RWPE1 (cell line): ENCODE results near the gene USP2.

ENCODE experiments used
- CTCF ChIA-PET: fragments of 350-600 bp; sonication (Branson Sonifier 250); formaldehyde crosslinking; extraction: SDS; loops from one replicate; lab custom pipeline; 2021; lab: Yijun Ruan, JAX
- POLR2A ChIA-PET: fragments of 400-600 bp; formaldehyde crosslinking; extraction: SDS; loops from one replicate; lab custom pipeline; 2020; ENCODE audit warnings: antibody characterized with exemption; ENCODE audit not compliant: low non-redundant PET; lab: Yijun Ruan, JAX
- DNase-seq: peaks from one replicate; pipeline ENCODE4 v3.0.0; 2012; ENCODE audit warnings: low spot score
- H3K27ac ChIP-seq: fragments of 450-650 bp; 2 replicates; pipeline ENCODE4 v1.5.1; 2017
- TF ChIP-seq, protein P1 (sequence below): fragments of 450-650 bp; conservative IDR thresholded peaks from 2 replicates; pipeline ENCODE4 v1.5.1; 2017; ENCODE audit warnings: low read depth, mild to moderate bottlenecking

Gene USP2

GRCh38 chr11:119418759-119419158 is 37.3 kb upstream of the USP2 start:
- TF ChIP-seq, protein P1, sequence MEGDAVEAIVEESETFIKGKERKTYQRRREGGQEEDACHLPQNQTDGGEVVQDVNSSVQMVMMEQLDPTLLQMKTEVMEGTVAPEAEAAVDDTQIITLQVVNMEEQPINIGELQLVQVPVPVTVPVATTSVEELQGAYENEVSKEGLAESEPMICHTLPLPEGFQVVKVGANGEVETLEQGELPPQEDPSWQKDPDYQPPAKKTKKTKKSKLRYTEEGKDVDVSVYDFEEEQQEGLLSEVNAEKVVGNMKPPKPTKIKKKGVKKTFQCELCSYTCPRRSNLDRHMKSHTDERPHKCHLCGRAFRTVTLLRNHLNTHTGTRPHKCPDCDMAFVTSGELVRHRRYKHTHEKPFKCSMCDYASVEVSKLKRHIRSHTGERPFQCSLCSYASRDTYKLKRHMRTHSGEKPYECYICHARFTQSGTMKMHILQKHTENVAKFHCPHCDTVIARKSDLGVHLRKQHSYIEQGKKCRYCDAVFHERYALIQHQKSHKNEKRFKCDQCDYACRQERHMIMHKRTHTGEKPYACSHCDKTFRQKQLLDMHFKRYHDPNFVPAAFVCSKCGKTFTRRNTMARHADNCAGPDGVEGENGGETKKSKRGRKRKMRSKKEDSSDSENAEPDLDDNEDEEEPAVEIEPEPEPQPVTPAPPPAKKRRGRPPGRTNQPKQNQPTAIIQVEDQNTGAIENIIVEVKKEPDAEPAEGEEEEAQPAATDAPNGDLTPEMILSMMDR = no peak
- POLR2A ChIA-PET = no interaction called here
- no peak for DNase-seq
- CTCF ChIA-PET = interaction anchor here (0.6 kb wide), 1 partner anchor 207 kb away, joined by 4 read pairs; no protein-coding TSS in a partner anchor
- H3K27ac ChIP-seq = peak overlapping the region; percentile 77; the same call in 1 of the 2 replicates

DNA sequence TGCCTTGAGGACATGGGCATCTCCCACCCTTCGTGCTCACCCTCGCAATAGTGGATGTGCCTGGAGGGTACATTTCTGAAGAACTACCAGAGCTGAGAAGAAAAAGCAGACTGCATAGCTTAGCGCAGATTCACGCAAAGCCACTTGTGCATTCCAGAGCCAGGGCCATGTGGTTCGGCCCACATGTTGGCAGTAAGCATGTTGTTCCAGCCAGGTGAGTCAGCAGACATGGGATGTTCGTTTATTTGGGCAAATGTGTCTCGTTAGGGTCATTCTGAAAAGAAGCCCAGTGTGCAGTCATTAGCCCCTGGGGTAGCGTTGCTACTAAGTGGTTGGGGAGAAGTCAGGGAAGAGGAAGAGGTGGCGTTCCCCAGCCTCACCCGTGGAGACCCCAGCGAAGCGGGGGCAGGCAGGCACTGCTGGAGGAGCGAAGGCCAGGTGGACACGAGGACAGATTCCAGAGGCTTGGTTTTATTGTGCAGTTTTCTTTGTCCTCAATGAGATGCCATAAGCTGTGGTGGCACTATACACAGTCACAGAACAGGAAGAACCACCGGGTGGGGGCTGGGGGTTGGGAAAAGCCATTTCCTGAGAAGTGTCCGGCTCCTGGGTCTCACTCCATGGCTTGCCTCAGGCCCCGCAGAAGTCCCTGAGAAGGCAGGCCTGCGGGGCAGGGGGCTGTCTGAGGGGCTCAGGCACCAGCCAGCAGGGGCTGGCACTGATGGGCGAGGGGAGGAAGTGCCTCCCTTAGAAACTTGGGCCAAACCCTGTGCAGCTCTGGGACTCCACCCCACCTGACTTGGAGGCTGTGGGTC is 36.4 kb upstream of the USP2 start:
- CTCF ChIA-PET = no interaction called here

DNA sequence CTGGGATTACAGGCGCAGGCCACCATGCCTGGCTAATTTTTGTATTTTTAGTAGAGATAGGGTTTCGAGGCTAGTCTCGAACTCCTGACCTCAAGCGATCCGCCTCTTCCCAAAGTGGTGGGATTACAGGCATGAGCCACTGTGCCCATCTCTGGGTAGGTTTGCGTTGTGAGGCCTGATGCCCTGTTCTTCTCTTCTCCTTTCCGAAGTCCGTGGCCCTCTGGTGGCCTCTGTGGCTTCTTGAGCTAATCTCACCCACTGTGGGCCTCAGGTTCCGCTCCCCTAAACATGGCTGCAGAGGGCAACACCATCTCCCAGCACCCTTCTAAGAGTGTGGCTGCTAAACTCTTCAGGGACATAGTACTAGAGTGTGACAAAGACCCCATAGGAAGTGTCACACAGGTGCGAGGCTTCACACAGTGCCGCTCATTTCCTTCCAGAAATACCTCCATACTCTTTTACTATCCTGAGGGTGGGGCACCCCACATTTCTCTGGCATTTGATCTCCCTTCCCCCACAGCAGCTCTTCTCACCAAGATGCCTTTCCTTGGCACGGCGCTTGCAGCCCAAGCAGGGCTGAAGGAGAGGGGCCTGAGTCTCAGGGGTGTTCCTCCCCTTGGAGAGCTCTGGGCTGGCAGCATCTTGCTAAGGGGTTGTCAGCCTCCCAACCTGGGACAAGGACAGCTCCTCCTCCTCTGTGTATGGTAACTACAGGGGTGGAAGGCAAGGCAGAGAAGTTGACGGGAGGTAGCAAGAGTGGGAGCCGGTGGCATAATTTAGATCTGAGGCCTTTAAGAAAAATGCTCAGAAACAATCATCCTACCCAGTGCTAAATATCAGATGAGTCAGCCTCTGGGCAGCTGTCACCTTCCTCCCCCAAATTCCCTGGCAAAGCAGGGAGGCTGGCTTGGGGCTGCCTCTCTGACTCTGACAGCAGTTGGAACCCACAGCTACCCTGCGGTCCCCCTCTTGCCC is 35.4 kb upstream of the USP2 start:
- DNase-seq = no peak
- peak overlapping the region; percentile 77 for H3K27ac ChIP-seq
- ChIA-PET POLR2A (no interaction called here), CTCF (no interaction called here)
- TF ChIP-seq, protein P1 = no peak

More for the DNA sequence above, 36.4 kb upstream of the USP2 start:
- TF ChIP-seq, protein P1 = no peak
- DNase-seq = peak; percentile 78
- POLR2A ChIA-PET = no interaction called here
- H3K27ac ChIP-seq = peak overlapping the region; percentile 77

DNA sequence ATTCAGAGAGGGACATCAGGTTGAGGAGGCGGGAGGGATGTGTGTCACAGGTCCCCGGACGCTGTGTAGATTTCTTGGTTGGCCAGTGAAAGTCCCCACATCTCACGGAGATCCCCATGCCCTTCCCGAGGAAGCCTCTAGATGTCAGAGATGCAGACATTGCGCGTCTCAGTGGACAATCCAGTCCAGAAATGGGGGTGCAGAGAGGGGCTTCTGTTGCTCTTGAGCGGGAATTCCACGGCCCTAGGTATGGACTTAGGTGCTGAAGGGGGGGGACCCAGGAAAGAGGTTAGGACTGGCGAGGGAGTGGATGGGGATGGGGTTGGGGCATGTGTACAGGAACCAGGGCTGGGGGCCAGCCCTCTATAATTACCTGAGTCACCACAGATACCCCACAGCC is 34.5 kb upstream of the USP2 start:
- no peak for DNase-seq
- H3K27ac ChIP-seq = peak overlapping the region; percentile 77; the same call in 1 of the 2 replicates
- CTCF ChIA-PET = no interaction called here
- POLR2A ChIA-PET = no interaction called here
- TF ChIP-seq, protein P1 = no peak

DNA sequence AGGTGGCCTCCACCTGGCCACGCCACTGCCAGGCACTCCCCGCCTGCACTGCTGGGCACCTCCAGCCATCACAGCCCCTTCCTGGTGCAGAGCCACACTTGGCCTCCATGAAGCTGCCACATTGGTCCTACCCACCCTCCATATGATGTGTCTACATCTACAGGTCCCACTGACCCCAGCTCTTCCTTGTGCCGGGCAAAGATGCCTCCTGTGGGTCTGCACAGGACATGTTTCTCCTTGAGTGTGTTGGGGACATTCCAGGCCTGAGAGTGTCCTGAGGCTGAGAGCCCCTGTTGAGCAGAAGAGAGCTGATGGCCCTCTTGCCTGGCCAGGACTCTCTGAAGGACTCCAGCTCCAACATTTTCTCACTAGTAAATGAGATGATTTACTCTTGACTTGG is 34.0 kb upstream of the USP2 start:
- CTCF ChIA-PET = no interaction called here

DNA sequence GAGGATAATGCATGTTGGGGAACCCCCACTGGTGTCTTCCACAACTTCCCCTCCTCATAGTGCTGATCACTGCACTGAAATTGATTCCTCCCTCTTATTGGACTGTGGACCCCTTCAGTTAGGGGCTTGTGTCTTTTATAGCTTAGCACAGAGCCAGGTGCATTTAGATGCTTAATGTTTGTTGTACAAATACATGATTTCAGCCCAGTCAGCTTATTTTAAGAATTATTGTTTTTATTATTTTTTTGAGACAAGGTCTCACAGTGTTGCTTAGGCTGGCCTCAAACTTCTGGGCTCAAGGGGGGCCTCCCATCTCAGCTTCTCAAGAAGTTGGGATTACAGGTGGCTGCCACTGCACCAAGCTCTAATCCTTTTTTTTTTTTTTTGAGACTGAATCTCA is 33.2 kb upstream of the USP2 start:
- no peak for DNase-seq
- TF ChIP-seq, protein P1 = no peak
- CTCF ChIA-PET = interaction anchor here (0.6 to 0.9 kb wide), 2 partner anchors 11 to 60 kb away, joined by 3 read pairs; no protein-coding TSS in a partner anchor
- POLR2A ChIA-PET = no interaction called here
- no peak overlapping the region for H3K27ac ChIP-seq

More for the DNA sequence above, 34.0 kb upstream of the USP2 start:
- no peak overlapping the region for H3K27ac ChIP-seq
- POLR2A ChIA-PET = no interaction called here
- DNase-seq = no peak
- TF ChIP-seq, protein P1 = no peak
